HepG2 (cell line): ENCODE data around the gene WDR5B. TPM values are rescaled to one million over a fixed set of nuclear protein-coding genes. Genes with fewer than 3 reads are reported as not detected.
"Not testable (repeated sequence)": the region's sequence is repeated elsewhere in the genome, so short reads cannot be mapped to it uniquely, and the experiment has no call there.

Experiments
- ATAC-seq: fragments of 200-7000 bp; cut with Tn5 transposase; 3 replicates; pipeline ENCODE4 v1.9.1; 2020; ENCODE audit warnings: mild to moderate bottlenecking, moderate library complexity
- BruUV-seq: library from RNA; stranded (reverse); fragments of 400-500 nt; replicated peaks from 2 replicates; lab custom pipeline; 2021; lab: Mats Ljungman, UMichigan
- CTCF ChIA-PET: fragments of 300-600 bp; formaldehyde crosslinking; extraction: SDS; loops from one replicate; lab custom pipeline; 2021; ENCODE audit warnings: low total read pairs, inconsistent platforms, low intra/inter-chr PET ratio; lab: Yijun Ruan, JAX
- POLR2A ChIA-PET: fragments of 350-600 bp; sonication (Branson Sonifier 250); formaldehyde crosslinking; loops from one replicate; lab custom pipeline; 2020; ENCODE audit warnings: antibody characterized with exemption, inconsistent platforms; lab: Yijun Ruan, JAX
- DNase-seq: peaks from one replicate; pipeline ENCODE4 v3.0.0-alpha.2; 2015; ENCODE audit warnings: low spot score
- FAIRE-seq: peaks from 3 replicates; lab custom pipeline; 2011; peaks lifted over from hg19 to GRCh38; lab: Jason Lieb, UNC
- H2AFZ ChIP-seq: one replicate; pipeline ENCODE4 v1.6.1; 2011; ENCODE audit warnings: low read length, inconsistent platforms
- H3K27ac ChIP-seq: fragments of 300-600 bp; 3 replicates; pipeline ENCODE4 v1.8.0; 2011; ENCODE audit warnings: mixed run types, mild to moderate bottlenecking, mixed read lengths, low read length, inconsistent platforms; ENCODE audit not compliant: insufficient read depth; ENCODE audit errors: extremely low read length
- H3K27me3 ChIP-seq, 2 experiments: fragments of 200-600 bp in 1 of 2; 2 replicates in 1 of 2; 3 replicates in 1 of 2; pipeline versions ENCODE4 v1.6.0 to v1.8.0; 2011; ENCODE audit warnings: low read length in 2 of 2, mild to moderate bottlenecking in 2 of 2, moderate library complexity in 2 of 2, inconsistent platforms in 1 of 2; ENCODE audit not compliant: insufficient read depth in 2 of 2, control insufficient read depth in 1 of 2
- H3K36me3 ChIP-seq, 2 experiments: fragments of 200-600 bp in 1 of 2; replicated peaks in 1 of 2; 2 replicates in 1 of 2; 3 replicates in 1 of 2; pipeline versions ENCODE4 v1.5.1 to v1.8.0; 2011; ENCODE audit warnings: low read length in 2 of 2, inconsistent platforms in 1 of 2; ENCODE audit not compliant: insufficient read depth in 2 of 2, control insufficient read depth in 1 of 2
- H3K4me1 ChIP-seq: 2 replicates; pipeline ENCODE4 v1.5.1; 2012; ENCODE audit warnings: low read length, inconsistent platforms; ENCODE audit not compliant: insufficient read depth
- H3K4me2 ChIP-seq: 2 replicates; pipeline ENCODE4 v1.6.0; 2011; ENCODE audit warnings: low read depth, low read length, inconsistent platforms
- H3K4me3 ChIP-seq, 3 experiments: fragments of 200-600 bp in 1 of 3; sonication (generic), shearing (Covaris generic) in 1 of 3; replicated peaks in 1 of 3; 2 replicates each; pipeline ENCODE4 v1.5.1; 2011 to 2016; ENCODE audit warnings: low read length in 3 of 3, inconsistent platforms in 2 of 3, low read depth in 2 of 3, mild to moderate bottlenecking in 2 of 3, control low read depth in 1 of 3, mixed read lengths in 1 of 3; ENCODE audit not compliant: insufficient read depth in 1 of 3
- H3K79me2 ChIP-seq: one replicate; pipeline ENCODE4 v1.6.1; 2011; ENCODE audit warnings: low read length, inconsistent platforms; ENCODE audit not compliant: insufficient read depth
- H3K9ac ChIP-seq: 2 replicates; pipeline ENCODE4 v1.6.0; 2011; ENCODE audit warnings: mild to moderate bottlenecking, low read depth, low read length, inconsistent platforms; ENCODE audit not compliant: insufficient read depth
- H3K9me3 ChIP-seq: 2 replicates; pipeline ENCODE4 v1.5.1; 2012; ENCODE audit warnings: mild to moderate bottlenecking, low read length
- H4K20me1 ChIP-seq: 2 replicates; pipeline ENCODE4 v1.6.0; 2011; ENCODE audit warnings: inconsistent platforms, mild to moderate bottlenecking, low read length, moderate library complexity; ENCODE audit not compliant: insufficient read depth
- BCL6 ChIP-seq: IDR thresholded peaks from 2 replicates; pipeline ENCODE4 v1.6.1; 2016; ENCODE audit warnings: missing genetic modification reagents, missing compliant biosample characterization
- WGBS: methylation state at CpG from one replicate; pipeline ENCODE4 v1.1.6; 2017; ENCODE audit warnings: low lambda C conversion rate; 5-methylcytosine and 5-hydroxymethylcytosine counted together
- in situ Hi-C: cut with HindIII; loops from 2 replicates; pipeline ENCODE4 v1.10.0; 2017; ENCODE audit warnings: low pct_unique_long_range_greater_than_20kb; ENCODE audit not compliant: extremely low pct_ligation_motif_present
- intact Hi-C: fragments of 100-400 bp; cut with micrococcal nuclease; formaldehyde crosslinking; loops from one replicate; pipeline ENCODE4 v1.10.0; 2022; ENCODE audit not compliant: unreplicated experiment
- polyA plus RNA-seq, 8 experiments: library from polyadenylated mRNA; depleted of rRNA in 3 of 8; stranded (reverse) in 7 of 8; unstranded in 1 of 8; fragments of >200 nt; fragmentation: Illumina TruSeq in 4 of 8; extraction: Trizol in 4 of 8; gene quantifications; 2 replicates each; pipeline versions ENCODE4 v1.2.1 to v1.2.3, GENCODE V29; 2011 to 2016; ENCODE audit warnings: low read depth in 4 of 8, missing spikeins in 1 of 8, mixed read lengths in 1 of 8; ENCODE audit not compliant: insufficient read depth in 1 of 8
- total RNA-seq, 5 experiments: library from RNA; depleted of rRNA; stranded (reverse); fragments of >200 nt; fragmentation: Illumina TruSeq; extraction: Trizol; gene quantifications; 2 replicates each; pipeline ENCODE4 v1.2.3, GENCODE V29; 2016; ENCODE audit warnings: low read depth in 1 of 5

Gene WDR5B
- total and polyA plus RNA-seq, 2 of the 13 experiments (the other 11 are each of a cell fraction or from before 2014, with no cell fraction given), result 2.5 to 3.6 TPM

- FAIRE-seq, H3K4me2 ChIP-seq, H3K4me1 ChIP-seq, CTCF ChIA-PET, H4K20me1 ChIP-seq, BruUV-seq, in situ Hi-C loops, ATAC-seq, H3K9me3 ChIP-seq, H3K27me3 ChIP-seq, H3K27ac ChIP-seq, intact Hi-C loops, POLR2A ChIA-PET, DNase-seq, H2AFZ ChIP-seq, H3K4me3 ChIP-seq, H3K79me2 ChIP-seq, H3K9ac ChIP-seq: not testable (repeated sequence)
- peaks cover 3 to 28% of the 10 kb centered on the region in 2 experiments; a peak in 4 of 5 replicates for H3K36me3 ChIP-seq
- 96% methylated on average over 6 of the region's 6 CpGs for WGBS
Observed at GRCh38 chr3:122448218-122448617, 32.4 kb upstream of the WDR5B start.

GRCh38 chr3:122444491-122444887 is 28.6 kb upstream of the WDR5B start:
- H3K4me3 ChIP-seq, DNase-seq, H3K4me2 ChIP-seq, H3K9ac ChIP-seq, CTCF ChIA-PET, H3K27ac ChIP-seq, BruUV-seq, H3K79me2 ChIP-seq, H3K9me3 ChIP-seq, intact Hi-C loops, FAIRE-seq, H3K4me1 ChIP-seq, POLR2A ChIA-PET, in situ Hi-C loops, H3K27me3 ChIP-seq, H2AFZ ChIP-seq, ATAC-seq, H4K20me1 ChIP-seq: not testable (repeated sequence)
- 95% methylated on average over 5 of the region's 5 CpGs for WGBS
- H3K36me3 ChIP-seq, result peaks cover 2 to 42% of the 10 kb centered on the region in 2 experiments; a peak in 3 of 5 replicates
- peak; percentile 46; the same call in 1 of the 2 replicates for TF ChIP-seq BCL6

GRCh38 chr3:122443762-122444490 is 28.1 kb upstream of the WDR5B start:
- H4K20me1 ChIP-seq, POLR2A ChIA-PET, ATAC-seq, H3K79me2 ChIP-seq, H3K9me3 ChIP-seq, H3K27ac ChIP-seq, intact Hi-C loops, H3K9ac ChIP-seq, CTCF ChIA-PET, in situ Hi-C loops, BruUV-seq, H3K4me2 ChIP-seq, FAIRE-seq, H3K4me1 ChIP-seq, H3K4me3 ChIP-seq, DNase-seq, H2AFZ ChIP-seq, H3K27me3 ChIP-seq: not testable (repeated sequence)
- H3K36me3 ChIP-seq, result peaks cover 2 to 42% of the 10 kb centered on the region in 2 experiments; a peak in 4 of 5 replicates
- WGBS, result 98% methylated on average over 11 of the region's 11 CpGs
